Endothelial cell of umbilical vein (primary cell): ENCODE results near the gene CNTN5. TPM values are rescaled to one million over a fixed set of nuclear protein-coding genes. Genes with fewer than 3 reads are reported as not detected.

Experiments
- BruUV-seq: library from RNA; stranded (reverse); fragments of 400-500 nt; replicated peaks from 2 replicates; lab custom pipeline; 2021; lab: Mats Ljungman, UMichigan
- CTCF ChIA-PET: fragments of 300-600, 350-600 bp; sonication (Branson Sonifier 250); formaldehyde crosslinking; loops from one replicate; lab custom pipeline; 2021; ENCODE audit warnings: antibody characterized with exemption, inconsistent platforms; lab: Charles Lee
- POLR2A ChIA-PET: fragments of 300-600, 350-600 bp; sonication (Branson Sonifier 250); formaldehyde crosslinking; loops from one replicate; lab custom pipeline; 2021; ENCODE audit warnings: antibody characterized with exemption, inconsistent platforms; lab: Charles Lee
- DNase-seq: peaks from one replicate; pipeline ENCODE4 v3.0.0-alpha.2; 2011; ENCODE audit warnings: low read depth, low spot score
- FAIRE-seq: peaks from 2 replicates; lab custom pipeline; 2011; peaks lifted over from hg19 to GRCh38; lab: Jason Lieb, UNC
- H2AFZ ChIP-seq: 2 replicates; pipeline ENCODE4 v1.6.0; 2012; ENCODE audit warnings: low read depth, low read length, control low read depth, inconsistent platforms
- H3K27ac ChIP-seq: 2 replicates; pipeline ENCODE4 v1.5.1; 2011; ENCODE audit warnings: low read depth, mild to moderate bottlenecking, control low read depth, low read length, moderate library complexity; ENCODE audit not compliant: insufficient read depth
- H3K27me3 ChIP-seq, 2 experiments: 2 replicates each; pipeline versions ENCODE4 v1.6.0 to v1.6.1; 2011; ENCODE audit warnings: low read length in 2 of 2, mixed read lengths in 1 of 2; ENCODE audit not compliant: control insufficient read depth in 2 of 2, insufficient read depth in 2 of 2
- H3K36me3 ChIP-seq, 2 experiments: 2 replicates in 1 of 2; 3 replicates in 1 of 2; pipeline ENCODE4 v1.5.1; 2011; ENCODE audit warnings: low read length in 2 of 2, mild to moderate bottlenecking in 1 of 2, moderate library complexity in 1 of 2; ENCODE audit not compliant: control insufficient read depth in 2 of 2, insufficient read depth in 2 of 2; ENCODE audit errors: extremely low read depth in 1 of 2
- H3K4me1 ChIP-seq: 3 replicates; pipeline ENCODE4 v1.5.1; 2011; ENCODE audit warnings: mild to moderate bottlenecking, low read length; ENCODE audit not compliant: control insufficient read depth, insufficient read depth; ENCODE audit errors: extremely low read depth
- H3K4me2 ChIP-seq: 2 replicates; pipeline ENCODE4 v1.6.1; 2011; ENCODE audit warnings: low read length, control low read depth, mixed read lengths; ENCODE audit not compliant: insufficient read depth
- H3K4me3 ChIP-seq, 3 experiments: fragments of 200-600 bp in 1 of 3; sonication (generic), shearing (Covaris generic) in 1 of 3; replicated peaks in 1 of 3; 2 replicates each; pipeline ENCODE4 v1.5.1; 2011 to 2016; ENCODE audit warnings: control low read depth in 3 of 3, low read length in 3 of 3, mild to moderate bottlenecking in 2 of 3, inconsistent platforms in 1 of 3, low read depth in 1 of 3, moderate library complexity in 1 of 3; ENCODE audit not compliant: insufficient read depth in 1 of 3
- H3K79me2 ChIP-seq: 2 replicates; pipeline ENCODE4 v1.6.0; 2012; ENCODE audit warnings: low read length, inconsistent platforms; ENCODE audit not compliant: control insufficient read depth, insufficient read depth
- H3K9ac ChIP-seq: replicated peaks from 2 replicates; pipeline ENCODE3; 2011; ENCODE audit warnings: low read length, control low read depth; ENCODE audit not compliant: insufficient read depth; ENCODE audit errors: extremely low read depth
- H3K9me1 ChIP-seq: replicated peaks from 3 replicates; pipeline ENCODE4 v1.6.0; 2011; ENCODE audit warnings: mild to moderate bottlenecking, low read length; ENCODE audit not compliant: control insufficient read depth, insufficient read depth; ENCODE audit errors: extremely low read depth
- H3K9me3 ChIP-seq: replicated peaks from 2 replicates; pipeline ENCODE4 v1.5.1; 2012; ENCODE audit warnings: low read length, inconsistent platforms; ENCODE audit not compliant: control insufficient read depth, insufficient read depth
- H4K20me1 ChIP-seq: replicated peaks from 2 replicates; pipeline ENCODE3; 2011; ENCODE audit warnings: mild to moderate bottlenecking, low read length; ENCODE audit not compliant: control insufficient read depth, insufficient read depth; ENCODE audit errors: extremely low read depth
- EZH2 ChIP-seq: IDR thresholded peaks from 2 replicates; pipeline ENCODE4 v1.6.1; 2012; ENCODE audit warnings: borderline replicate concordance, low read depth, mild to moderate bottlenecking, moderate library complexity, low read length, inconsistent platforms; ENCODE audit not compliant: severe bottlenecking
- FOS ChIP-seq: IDR thresholded peaks from 2 replicates; pipeline ENCODE4 v1.6.1; 2011; ENCODE audit warnings: mild to moderate bottlenecking, low read length, moderate library complexity, borderline replicate concordance; ENCODE audit not compliant: insufficient read depth
- GATA2 ChIP-seq: IDR thresholded peaks from 2 replicates; pipeline ENCODE4 v1.7.0; 2011; ENCODE audit warnings: low read depth, mild to moderate bottlenecking, moderate library complexity, mixed read lengths, low read length; ENCODE audit not compliant: insufficient read length, insufficient read depth
- JUN ChIP-seq: IDR thresholded peaks from 2 replicates; pipeline ENCODE4 v1.6.1; 2011; ENCODE audit warnings: borderline replicate concordance, low read depth; ENCODE audit not compliant: insufficient read length, insufficient read depth
- MYC ChIP-seq: IDR thresholded peaks from one replicate; pipeline ENCODE4 v1.6.1; 2011; ENCODE audit warnings: mild to moderate bottlenecking, low read depth, low read length
- POLR2A ChIP-seq: IDR thresholded peaks from 2 replicates; pipeline ENCODE4 v1.6.1; 2012; ENCODE audit warnings: low read depth, mild to moderate bottlenecking, control low read depth, low read length
- POLR2AphosphoS5 ChIP-seq: IDR thresholded peaks from 2 replicates; pipeline ENCODE4 v1.6.1; 2012; ENCODE audit warnings: low read depth, mild to moderate bottlenecking, control low read depth, low read length, moderate library complexity; ENCODE audit not compliant: insufficient read depth
- dilution Hi-C: fragments of 300-500 bp; cut with MboI; formaldehyde crosslinking; loops from one replicate; pipeline ENCODE4 v1.15.0; 2019; ENCODE audit warnings: low sequenced_read_pairs; ENCODE audit not compliant: extremely low pct_ligation_motif_present
- intact Hi-C: fragments of 100-400 bp; cut with micrococcal nuclease; formaldehyde crosslinking; loops from one replicate; pipeline ENCODE4 v1.10.0; 2022
- polyA plus RNA-seq, 4 experiments: library from polyadenylated mRNA; depleted of rRNA in 3 of 4; stranded (reverse) in 3 of 4; unstranded in 1 of 4; fragments of >200 nt; gene quantifications; 2 replicates each; pipeline versions ENCODE4 v1.2.1 to v1.2.3, GENCODE V29; 2011 to 2012; ENCODE audit warnings: missing spikeins in 1 of 4
- total RNA-seq: library from RNA; stranded (reverse); gene quantifications from 2 replicates; pipeline ENCODE4 v1.2.3, GENCODE V29; 2021
- TF ChIP-seq, protein P1 (sequence below), 2 donors: IDR thresholded peaks; 1 replicate in 1 of 2; 2 replicates in 1 of 2; pipeline ENCODE4 v1.5.1; 2011; ENCODE audit warnings: low read length in 2 of 2, mild to moderate bottlenecking in 2 of 2, moderate library complexity in 2 of 2, control low read depth in 1 of 2, inconsistent platforms in 1 of 2, low read depth in 1 of 2; ENCODE audit not compliant: insufficient read depth in 1 of 2; ENCODE audit errors: extremely low read depth in 1 of 2
- TF ChIP-seq, protein P2 (sequence below): IDR thresholded peaks from 2 replicates; pipeline ENCODE4 v1.6.1; 2011; ENCODE audit not compliant: insufficient read depth, insufficient read length

CNTN5 gene
- total and polyA plus RNA-seq, 2 donors (not counting 3 experiments of a cell fraction or from before 2014, with no cell fraction given) = not detected

DNA sequence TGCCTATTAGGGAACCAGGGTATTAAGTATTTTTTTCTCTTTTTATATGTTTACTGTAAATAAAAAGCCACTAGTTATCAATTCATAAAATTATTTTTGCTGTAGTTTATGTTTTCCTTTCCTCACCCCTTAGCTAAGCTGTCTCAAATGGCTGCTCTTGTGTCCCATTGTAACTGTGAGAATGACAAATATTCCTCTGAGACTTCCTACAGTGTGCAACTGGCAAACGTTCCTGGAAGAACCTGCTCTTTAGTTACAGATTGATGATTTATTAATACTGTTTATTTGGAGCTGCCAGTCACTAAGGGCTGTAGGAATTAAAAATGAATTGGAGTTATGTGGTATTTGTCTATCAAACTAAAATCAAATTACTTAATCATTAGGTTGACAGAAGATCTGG is 990.9 kb downstream of the CNTN5 start:
- peaks cover 2% of the 10 kb centered on the region for H3K9me3 ChIP-seq
- DNase-seq (no peak), FAIRE-seq (no peak)
- no peak overlapping the region for H3K27ac ChIP-seq
- H2AFZ ChIP-seq = no peak overlapping the region
- H3K4me1 ChIP-seq = no peaks in the 10 kb centered on the region
- dilution Hi-C loops = no loop called here
- ChIA-PET POLR2A (no interaction called here), CTCF (no interaction called here)
- intact Hi-C loops = no loop called here
- no peaks in the 10 kb centered on the region for H4K20me1 ChIP-seq
- H3K27me3 ChIP-seq = no peaks in the 10 kb centered on the region
- no peaks in the 10 kb centered on the region for H3K9me1 ChIP-seq
- no peak overlapping the region for H3K9ac ChIP-seq
- BruUV-seq = no TSS peak
- TF ChIP-seq EZH2 = no peak
- TF ChIP-seq, protein P1, sequence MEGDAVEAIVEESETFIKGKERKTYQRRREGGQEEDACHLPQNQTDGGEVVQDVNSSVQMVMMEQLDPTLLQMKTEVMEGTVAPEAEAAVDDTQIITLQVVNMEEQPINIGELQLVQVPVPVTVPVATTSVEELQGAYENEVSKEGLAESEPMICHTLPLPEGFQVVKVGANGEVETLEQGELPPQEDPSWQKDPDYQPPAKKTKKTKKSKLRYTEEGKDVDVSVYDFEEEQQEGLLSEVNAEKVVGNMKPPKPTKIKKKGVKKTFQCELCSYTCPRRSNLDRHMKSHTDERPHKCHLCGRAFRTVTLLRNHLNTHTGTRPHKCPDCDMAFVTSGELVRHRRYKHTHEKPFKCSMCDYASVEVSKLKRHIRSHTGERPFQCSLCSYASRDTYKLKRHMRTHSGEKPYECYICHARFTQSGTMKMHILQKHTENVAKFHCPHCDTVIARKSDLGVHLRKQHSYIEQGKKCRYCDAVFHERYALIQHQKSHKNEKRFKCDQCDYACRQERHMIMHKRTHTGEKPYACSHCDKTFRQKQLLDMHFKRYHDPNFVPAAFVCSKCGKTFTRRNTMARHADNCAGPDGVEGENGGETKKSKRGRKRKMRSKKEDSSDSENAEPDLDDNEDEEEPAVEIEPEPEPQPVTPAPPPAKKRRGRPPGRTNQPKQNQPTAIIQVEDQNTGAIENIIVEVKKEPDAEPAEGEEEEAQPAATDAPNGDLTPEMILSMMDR (IDR thresholded peaks at IDR 0.05; ENCODE audit: extremely low read depth in 1 of 2, insufficient read depth in 1 of 2, low read depth in 1 of 2, low read length in 2 of 2) = no peak
- TF ChIP-seq GATA2 = no peak
- no peak for TF ChIP-seq MYC
- no peak for TF ChIP-seq FOS
- TF ChIP-seq POLR2AphosphoS5 = no peak
- TF ChIP-seq, protein P2, sequence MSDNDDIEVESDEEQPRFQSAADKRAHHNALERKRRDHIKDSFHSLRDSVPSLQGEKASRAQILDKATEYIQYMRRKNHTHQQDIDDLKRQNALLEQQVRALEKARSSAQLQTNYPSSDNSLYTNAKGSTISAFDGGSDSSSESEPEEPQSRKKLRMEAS = no peak
- TF ChIP-seq JUN = no peak
- no peak for TF ChIP-seq POLR2A
- no peaks in the 10 kb centered on the region for H3K79me2 ChIP-seq
- H3K36me3 ChIP-seq = no peaks in the 10 kb centered on the region
- no peak overlapping the region for H3K4me3 ChIP-seq
- H3K4me2 ChIP-seq = no peak overlapping the region
